IMR-90 (cell line): Measurements from ENCODE around the gene KAZN.

Experiments used
- BHLHE40 ChIP-seq: fragments of 150-350 bp; IDR thresholded peaks from 2 replicates; pipeline ENCODE4 v1.6.1; 2016; ENCODE audit warnings: mild to moderate bottlenecking, low read depth, low read length
- CEBPB ChIP-seq: IDR thresholded peaks from 2 replicates; pipeline ENCODE4 v1.6.1; 2012; ENCODE audit warnings: low read depth, low read length, improper control_type of control experiment
- CHD1 ChIP-seq: IDR thresholded peaks from 2 replicates; pipeline ENCODE4 v1.6.1; 2012; ENCODE audit warnings: low read depth, low read length, improper control_type of control experiment
- CTCF ChIP-seq: conservative IDR thresholded peaks from 2 replicates; pipeline ENCODE4 v1.5.1; 2012; ENCODE audit warnings: mild to moderate bottlenecking, low read depth, low read length, improper control_type of control experiment
- MAFK ChIP-seq: IDR thresholded peaks from 2 replicates; pipeline ENCODE4 v1.6.1; 2012; ENCODE audit warnings: low read depth, low read length, improper control_type of control experiment
- MAZ ChIP-seq: IDR thresholded peaks from 2 replicates; pipeline ENCODE4 v1.6.1; 2012; ENCODE audit warnings: low read depth, mild to moderate bottlenecking, low read length, improper control_type of control experiment, moderate library complexity, borderline replicate concordance
- MXI1 ChIP-seq: IDR thresholded peaks from 2 replicates; pipeline ENCODE4 v1.6.1; 2012; ENCODE audit warnings: low read depth, mild to moderate bottlenecking, low read length, moderate library complexity, borderline replicate concordance
- POLR2A ChIP-seq: IDR thresholded peaks from 2 replicates; pipeline ENCODE4 v1.6.1; 2012; ENCODE audit warnings: mild to moderate bottlenecking, low read depth, low read length
- RAD21 ChIP-seq: IDR thresholded peaks from 2 replicates; pipeline ENCODE4 v1.6.1; 2012; ENCODE audit warnings: low read length, improper control_type of control experiment
- RCOR1 ChIP-seq: IDR thresholded peaks from 2 replicates; pipeline ENCODE4 v1.6.1; 2012; ENCODE audit warnings: mild to moderate bottlenecking, low read length, improper control_type of control experiment; ENCODE audit not compliant: insufficient replicate concordance
- SMC3 ChIP-seq: fragments of 150-350 bp; IDR thresholded peaks from 2 replicates; pipeline ENCODE4 v1.6.1; 2016; ENCODE audit warnings: low read depth, mild to moderate bottlenecking, antibody characterized with exemption, low read length, moderate library complexity
- USF2 ChIP-seq: fragments of 150-350 bp; IDR thresholded peaks from 2 replicates; pipeline ENCODE4 v1.6.1; 2017; ENCODE audit warnings: mild to moderate bottlenecking, antibody characterized with exemption, low read length, low read depth

- TF ChIP-seq CTCF: no peak
- TF ChIP-seq SMC3: no peak
- TF ChIP-seq RAD21: no peak
- no peak for TF ChIP-seq CEBPB
- no peak for TF ChIP-seq POLR2A
- no peak for TF ChIP-seq USF2
- no peak for TF ChIP-seq MAFK
- no peak for TF ChIP-seq BHLHE40
- TF ChIP-seq RCOR1: no peak
- TF ChIP-seq CHD1: no peak
- no peak for TF ChIP-seq MAZ
- no peak for TF ChIP-seq MXI1
Observed at GRCh38 chr1:14959059-14959694, 360.7 kb downstream of the KAZN start.
